ENCODE results near the gene KIAA1671.

The KIAA1671 gene

GRCh38 chr22:25101986-25102385, 149.5 kb downstream of the KIAA1671 start:
- H3K4me2 ChIP-seq: no peak overlapping the region
- H2AFZ ChIP-seq (ENCODE audit: low read depth): no peak overlapping the region
- no peaks in the 10 kb centered on the region for H3K4me1 ChIP-seq (ENCODE audit: low read depth, poor library complexity, severe bottlenecking)
- H3K27me3 ChIP-seq (ENCODE audit: insufficient read depth, low read depth): no peaks in the 10 kb centered on the region
- H3K79me2 ChIP-seq (ENCODE audit: insufficient read depth, low read depth): no peaks in the 10 kb centered on the region
- no peak overlapping the region for H3K4me3 ChIP-seq (IDR thresholded peaks at IDR 0.05; ENCODE audit: insufficient read depth, low read depth, low read length)
- no peak overlapping the region for H3K27ac ChIP-seq
- TF ChIP-seq, protein P1, sequence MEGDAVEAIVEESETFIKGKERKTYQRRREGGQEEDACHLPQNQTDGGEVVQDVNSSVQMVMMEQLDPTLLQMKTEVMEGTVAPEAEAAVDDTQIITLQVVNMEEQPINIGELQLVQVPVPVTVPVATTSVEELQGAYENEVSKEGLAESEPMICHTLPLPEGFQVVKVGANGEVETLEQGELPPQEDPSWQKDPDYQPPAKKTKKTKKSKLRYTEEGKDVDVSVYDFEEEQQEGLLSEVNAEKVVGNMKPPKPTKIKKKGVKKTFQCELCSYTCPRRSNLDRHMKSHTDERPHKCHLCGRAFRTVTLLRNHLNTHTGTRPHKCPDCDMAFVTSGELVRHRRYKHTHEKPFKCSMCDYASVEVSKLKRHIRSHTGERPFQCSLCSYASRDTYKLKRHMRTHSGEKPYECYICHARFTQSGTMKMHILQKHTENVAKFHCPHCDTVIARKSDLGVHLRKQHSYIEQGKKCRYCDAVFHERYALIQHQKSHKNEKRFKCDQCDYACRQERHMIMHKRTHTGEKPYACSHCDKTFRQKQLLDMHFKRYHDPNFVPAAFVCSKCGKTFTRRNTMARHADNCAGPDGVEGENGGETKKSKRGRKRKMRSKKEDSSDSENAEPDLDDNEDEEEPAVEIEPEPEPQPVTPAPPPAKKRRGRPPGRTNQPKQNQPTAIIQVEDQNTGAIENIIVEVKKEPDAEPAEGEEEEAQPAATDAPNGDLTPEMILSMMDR (conservative IDR thresholded peaks at IDR 0.05; ENCODE audit: low read depth, low read length): no peak
- no peak overlapping the region for H3K9ac ChIP-seq
- H3K36me3 ChIP-seq (ENCODE audit: insufficient read depth): no peaks in the 10 kb centered on the region
- no peaks in the 10 kb centered on the region for H4K20me1 ChIP-seq (ENCODE audit: insufficient read depth)

DNA sequence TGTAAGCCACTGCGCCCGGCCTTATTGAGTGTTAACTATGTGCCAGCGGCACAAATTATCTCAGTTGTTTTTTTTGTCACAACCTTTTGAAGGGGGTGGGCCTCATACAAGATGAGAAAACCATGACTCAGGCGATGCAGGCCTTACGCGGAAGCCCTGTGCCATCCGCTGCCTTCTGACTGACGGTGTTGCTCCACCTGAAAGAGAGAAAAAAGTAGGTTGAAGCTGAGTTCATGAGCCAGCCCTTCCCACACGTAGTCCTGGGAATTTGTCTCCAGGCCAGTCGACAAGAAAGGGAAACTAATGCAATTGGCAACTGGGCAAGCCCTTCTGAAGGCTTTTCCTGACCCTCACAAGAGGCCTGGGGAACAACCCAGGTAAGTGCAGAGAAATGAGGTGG, 150.2 kb downstream of the KIAA1671 start:
- no peaks in the 10 kb centered on the region for H3K4me1 ChIP-seq (ENCODE audit: low read depth, poor library complexity, severe bottlenecking)
- H3K27me3 ChIP-seq (ENCODE audit: insufficient read depth, low read depth): no peaks in the 10 kb centered on the region
- H3K4me3 ChIP-seq (IDR thresholded peaks at IDR 0.05; ENCODE audit: insufficient read depth, low read depth, low read length): no peak overlapping the region
- no peaks in the 10 kb centered on the region for H3K36me3 ChIP-seq (ENCODE audit: insufficient read depth)
- H3K79me2 ChIP-seq (ENCODE audit: insufficient read depth, low read depth): no peaks in the 10 kb centered on the region
- H3K9ac ChIP-seq: no peak overlapping the region
- no peak overlapping the region for H3K27ac ChIP-seq
- TF ChIP-seq, protein P1 (conservative IDR thresholded peaks at IDR 0.05; ENCODE audit: low read depth, low read length): no peak
- no peak overlapping the region for H3K4me2 ChIP-seq
- no peaks in the 10 kb centered on the region for H4K20me1 ChIP-seq (ENCODE audit: insufficient read depth)
- H2AFZ ChIP-seq (ENCODE audit: low read depth): no peak overlapping the region

DNA sequence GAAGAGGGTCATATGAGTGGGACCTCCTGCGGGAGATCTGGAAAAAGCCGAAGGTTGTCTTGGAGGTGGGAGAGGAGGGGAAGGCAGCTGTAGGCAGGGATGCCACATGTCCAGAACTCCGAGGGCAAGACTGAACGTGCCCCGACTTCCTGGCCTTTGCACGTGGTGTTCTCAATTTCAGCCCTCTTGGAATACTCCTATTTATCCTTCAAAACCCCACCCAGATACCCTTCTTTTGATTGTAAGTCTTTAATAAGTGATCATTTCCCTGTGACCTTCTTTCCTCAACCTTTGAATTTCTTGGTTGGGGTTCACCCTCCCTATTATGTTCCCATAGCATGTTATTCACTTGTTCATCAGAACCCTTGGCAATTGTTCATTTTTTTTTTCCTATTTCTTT, 151.9 kb downstream of the KIAA1671 start:
- TF ChIP-seq, protein P1 (conservative IDR thresholded peaks at IDR 0.05; ENCODE audit: low read depth, low read length): no peak
- Histone ChIP-seq H3K27ac (no peak overlapping the region), H3K9ac (no peak overlapping the region), H3K27me3 (ENCODE audit: insufficient read depth, low read depth) (no peaks in the 10 kb centered on the region), H2AFZ (ENCODE audit: low read depth) (no peak overlapping the region), H3K79me2 (ENCODE audit: insufficient read depth, low read depth) (no peaks in the 10 kb centered on the region), H3K4me2 (no peak overlapping the region), H4K20me1 (ENCODE audit: insufficient read depth) (no peaks in the 10 kb centered on the region), H3K36me3 (ENCODE audit: insufficient read depth) (no peaks in the 10 kb centered on the region), H3K4me1 (ENCODE audit: low read depth, poor library complexity, severe bottlenecking) (no peaks in the 10 kb centered on the region), H3K4me3 (IDR thresholded peaks at IDR 0.05; ENCODE audit: insufficient read depth, low read depth, low read length) (no peak overlapping the region)

- no peak overlapping the region for H3K4me3 ChIP-seq (IDR thresholded peaks at IDR 0.05; ENCODE audit: insufficient read depth, low read depth, low read length)
- H3K27ac ChIP-seq: no peak overlapping the region
- H4K20me1 ChIP-seq (ENCODE audit: insufficient read depth): no peaks in the 10 kb centered on the region
- H3K27me3 ChIP-seq (ENCODE audit: insufficient read depth, low read depth): no peaks in the 10 kb centered on the region
- TF ChIP-seq, protein P1 (conservative IDR thresholded peaks at IDR 0.05; ENCODE audit: low read depth, low read length): no peak
- H3K4me1 ChIP-seq (ENCODE audit: low read depth, poor library complexity, severe bottlenecking): no peaks in the 10 kb centered on the region
- H2AFZ ChIP-seq (ENCODE audit: low read depth): no peak overlapping the region
- H3K36me3 ChIP-seq (ENCODE audit: insufficient read depth): no peaks in the 10 kb centered on the region
- no peak overlapping the region for H3K4me2 ChIP-seq
- H3K9ac ChIP-seq: no peak overlapping the region
- H3K79me2 ChIP-seq (ENCODE audit: insufficient read depth, low read depth): no peaks in the 10 kb centered on the region
These were observed 153.5 kb downstream of the KIAA1671 start for GRCh38 chr22:25105817-25106650.

Measured in KMS-11 (cell line).